AG04450 (cell line): Measurements from ENCODE around the gene CCDC186. TPM values are rescaled to one million over a fixed set of nuclear protein-coding genes. Genes with fewer than 3 reads are reported as not detected.

Source experiments
- CTCF ChIA-PET: fragments of 300-600, 350-600 bp; formaldehyde crosslinking; extraction: SDS; loops from one replicate; lab custom pipeline; 2022; ENCODE audit warnings: antibody characterized with exemption, inconsistent platforms; lab: Charles Lee
- POLR2A ChIA-PET: fragments of 350-600 bp; formaldehyde crosslinking; extraction: SDS; loops from one replicate; lab custom pipeline; 2021; ENCODE audit warnings: antibody characterized with exemption, inconsistent platforms; lab: Yijun Ruan, JAX
- DNase-seq: peaks from one replicate; pipeline ENCODE4 v3.0.0-alpha.2; 2011; ENCODE audit warnings: low read depth, low spot score
- H3K27ac ChIP-seq: one replicate; pipeline ENCODE4 v1.5.1; 2012; ENCODE audit warnings: low read depth, low read length, control low read depth
- H3K27me3 ChIP-seq: one replicate; pipeline ENCODE4 v1.6.0; 2012; ENCODE audit warnings: low read length; ENCODE audit not compliant: control insufficient read depth, insufficient read depth
- H3K4me3 ChIP-seq: 2 replicates; pipeline ENCODE4 v1.5.1; 2011; ENCODE audit warnings: mild to moderate bottlenecking, low read depth, low read length, control low read depth
- H3K9me3 ChIP-seq: 2 replicates; pipeline ENCODE4 v1.5.1; 2012; ENCODE audit warnings: low read length; ENCODE audit not compliant: control insufficient read depth, insufficient read depth
- CTCF ChIP-seq: IDR thresholded peaks from 2 replicates; pipeline ENCODE4 v1.5.1; 2011; ENCODE audit warnings: low read depth, low read length, control low read depth, inconsistent platforms
- polyA plus RNA-seq: library from polyadenylated mRNA; depleted of rRNA; stranded (reverse); fragments of >200 nt; gene quantifications from 2 replicates; pipeline ENCODE4 v1.2.3, GENCODE V29; 2011

Gene CCDC186
- polyA plus RNA-seq, 1 experiment: 9.6 TPM

GRCh38 chr10:114077815-114078219 is 96.2 kb downstream of the CCDC186 start:
- POLR2A ChIA-PET: no interaction called here
- no peak for TF ChIP-seq CTCF

GRCh38 chr10:114077347-114077746 is 96.7 kb downstream of the CCDC186 start:
- no peak for TF ChIP-seq CTCF
- H3K9me3 ChIP-seq: no peaks in the 10 kb centered on the region
- H3K4me3 ChIP-seq: no peak overlapping the region
- POLR2A ChIA-PET: no interaction called here
- H3K27me3 ChIP-seq: peaks cover 5% of the 10 kb centered on the region
- CTCF ChIA-PET: no interaction called here
- DNase-seq: no peak
- H3K27ac ChIP-seq: no peak overlapping the region

More at GRCh38 chr10:114077815-114078219, 96.2 kb downstream of the CCDC186 start:
- no peaks in the 10 kb centered on the region for H3K9me3 ChIP-seq
- no peak for DNase-seq
- CTCF ChIA-PET: no interaction called here
- no peak overlapping the region for H3K4me3 ChIP-seq
- no peak overlapping the region for H3K27ac ChIP-seq
- H3K27me3 ChIP-seq: peaks cover 5% of the 10 kb centered on the region

GRCh38 chr10:114075093-114075492 is 98.9 kb downstream of the CCDC186 start:
- DNase-seq: no peak
- TF ChIP-seq CTCF: no peak
- Histone ChIP-seq H3K27me3 (peaks cover 3% of the 10 kb centered on the region), H3K4me3 (no peak overlapping the region), H3K9me3 (no peaks in the 10 kb centered on the region), H3K27ac (no peak overlapping the region)
- ChIA-PET CTCF (interaction anchor here (0.5 kb wide), 1 partner anchor 653 kb away, joined by 3 read pairs; no protein-coding TSS in a partner anchor), POLR2A (no interaction called here)

GRCh38 chr10:114073395-114074186 is 100.4 kb downstream of the CCDC186 start:
- no peak overlapping the region for H3K4me3 ChIP-seq
- POLR2A ChIA-PET: no interaction called here
- H3K27me3 ChIP-seq: peaks cover 3% of the 10 kb centered on the region
- no peak overlapping the region for H3K27ac ChIP-seq
- CTCF ChIA-PET: interaction anchor here (0.6 kb wide), 1 partner anchor 268 kb away, joined by 3 read pairs; no protein-coding TSS in a partner anchor
- no peaks in the 10 kb centered on the region for H3K9me3 ChIP-seq
- TF ChIP-seq CTCF: no peak
- no peak for DNase-seq

- H3K4me3 ChIP-seq: no peak overlapping the region
- no peaks in the 10 kb centered on the region for H3K9me3 ChIP-seq
- no peak overlapping the region for H3K27ac ChIP-seq
- ChIA-PET POLR2A (no interaction called here), CTCF (no interaction called here)
- TF ChIP-seq CTCF: no peak
- peaks cover 3% of the 10 kb centered on the region for H3K27me3 ChIP-seq
- no peak for DNase-seq
Measured at GRCh38 chr10:114071178-114071577, 102.8 kb downstream of the CCDC186 start.
